Kidney epithelial cell (primary cell): ENCODE results near the gene CXCL17. TPM values are rescaled to one million over a fixed set of nuclear protein-coding genes. Genes with fewer than 3 reads are reported as not detected.
"Not testable (repeated sequence)": the region's sequence is repeated elsewhere in the genome, so short reads cannot be mapped to it uniquely, and the experiment has no call there.

Experiments used
- DNase-seq: peaks from one replicate; pipeline ENCODE4 v3.0.0-alpha.2; 2010; ENCODE audit warnings: low read depth
- H3K27me3 ChIP-seq: 2 replicates; pipeline ENCODE4 v1.6.0; 2011; ENCODE audit warnings: low read length; ENCODE audit not compliant: control insufficient read depth, insufficient read depth
- H3K36me3 ChIP-seq: 2 replicates; pipeline ENCODE4 v1.5.1; 2011; ENCODE audit warnings: low read length; ENCODE audit not compliant: control insufficient read depth, insufficient read depth
- H3K4me3 ChIP-seq: 2 replicates; pipeline ENCODE4 v1.5.1; 2011; ENCODE audit warnings: low read depth, mild to moderate bottlenecking, control low read depth, low read length
- CTCF ChIP-seq: IDR thresholded peaks from 2 replicates; pipeline ENCODE4 v1.5.1; 2011; ENCODE audit warnings: mild to moderate bottlenecking, moderate library complexity, low read length, control low read depth, inconsistent platforms; ENCODE audit not compliant: insufficient read depth, poor library complexity, severe bottlenecking
- total RNA-seq: library from RNA; depleted of rRNA; stranded (reverse); fragments of >200 nt; gene quantifications from 2 replicates; pipeline ENCODE4 v1.2.3, GENCODE V29; 2015

CXCL17 gene
- total RNA-seq, 1 donor from 2014 or later = not detected

DNA sequence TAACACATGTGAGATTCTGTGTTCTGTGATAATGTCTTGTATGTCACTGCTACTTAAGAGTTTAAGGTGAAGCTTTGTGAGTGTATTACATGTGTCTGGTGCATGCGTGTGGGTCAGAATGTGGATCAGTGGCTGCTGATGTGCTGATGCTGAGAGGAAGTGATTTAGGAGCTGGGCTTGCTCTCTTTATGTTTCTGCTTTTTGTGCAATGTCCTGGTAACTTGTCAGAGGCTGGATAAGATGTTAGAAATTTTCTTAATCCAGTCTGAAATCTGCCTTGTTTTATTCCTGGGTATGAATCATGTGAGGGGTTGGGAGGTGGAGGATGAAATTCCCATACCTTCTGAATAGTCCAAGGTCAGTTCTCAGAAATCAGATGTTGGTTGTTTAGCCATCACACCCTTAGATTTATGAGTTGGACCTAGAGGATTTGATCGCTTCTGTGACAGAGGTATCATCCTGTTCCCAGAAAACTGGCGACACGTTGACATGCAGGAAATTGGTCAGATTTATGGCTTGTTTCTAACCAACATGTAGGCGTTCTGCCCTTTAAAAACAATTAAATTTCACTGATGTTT is 24.5 kb upstream of the CXCL17 start:
- no peak for DNase-seq
- Histone ChIP-seq H3K36me3 (no peaks in the 10 kb centered on the region), H3K4me3 (no peak overlapping the region), H3K27me3 (no peaks in the 10 kb centered on the region)
- no peak for TF ChIP-seq CTCF

- no peak overlapping the region for H3K4me3 ChIP-seq
- no peak for TF ChIP-seq CTCF
- DNase-seq = no peak
- H3K27me3 ChIP-seq = no peaks in the 10 kb centered on the region
- H3K36me3 ChIP-seq = no peaks in the 10 kb centered on the region
Observed at GRCh38 chr19:42466521-42467182, 23.9 kb upstream of the CXCL17 start.

DNA sequence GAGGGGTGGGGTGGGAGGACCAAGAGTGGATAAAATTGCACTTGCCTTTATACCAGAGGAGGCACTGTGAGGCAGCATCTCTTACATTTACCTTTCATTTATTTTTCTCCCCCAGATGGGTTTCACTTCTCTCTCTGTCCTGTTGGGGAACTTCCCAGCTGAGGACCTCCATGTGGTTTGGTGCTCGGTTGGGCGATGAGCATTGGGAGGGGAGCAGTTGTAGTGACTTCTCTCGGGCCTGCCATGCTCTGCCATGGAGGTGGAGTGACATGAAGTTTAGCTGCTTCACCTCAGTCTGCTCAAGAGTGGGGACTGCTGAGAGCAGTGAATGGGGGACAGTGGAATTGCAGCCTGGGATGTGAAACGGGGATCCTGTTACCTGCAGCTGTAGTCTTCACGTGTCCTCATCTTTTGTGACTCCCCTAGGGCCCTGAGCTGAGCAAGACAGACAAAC is 23.1 kb upstream of the CXCL17 start:
- no peak for TF ChIP-seq CTCF
- Histone ChIP-seq H3K27me3 (no peaks in the 10 kb centered on the region), H3K4me3 (no peak overlapping the region), H3K36me3 (no peaks in the 10 kb centered on the region)
- no peak for DNase-seq

GRCh38 chr19:42461700-42462324 is 19.1 kb upstream of the CXCL17 start:
- Histone ChIP-seq H3K27me3 (no peaks in the 10 kb centered on the region), H3K36me3 (no peaks in the 10 kb centered on the region), H3K4me3 (no peak overlapping the region)
- TF ChIP-seq CTCF = no peak
- DNase-seq = no peak

GRCh38 chr19:42461231-42461630 is 18.5 kb upstream of the CXCL17 start:
- H3K4me3 ChIP-seq, H3K27me3 ChIP-seq, H3K36me3 ChIP-seq, DNase-seq: not testable (repeated sequence)

- H3K27me3 ChIP-seq = no peaks in the 10 kb centered on the region
- DNase-seq = no peak
- H3K4me3 ChIP-seq = no peak overlapping the region
- H3K36me3 ChIP-seq = no peaks in the 10 kb centered on the region
- no peak for TF ChIP-seq CTCF
Observed at GRCh38 chr19:42459926-42460325, 17.2 kb upstream of the CXCL17 start.
